HuH-7 (cell line): Measurements from ENCODE around the gene PIGT.

Source experiments
- DNase-seq: peaks from one replicate; pipeline ENCODE4 v3.0.0; 2011; ENCODE audit warnings: low spot score

The PIGT gene

GRCh38 chr20:45415822-45416637 lies at the start of gene PIGT:
Gene PIGT (plus strand): TSS chr20:45416141. CDS start chr20:45416157, 16 bp downstream.
- DNase-seq = peak; percentile 93

GRCh38 chr20:45366192-45366591 lies 49.7 kb upstream of the PIGT start:
- no peak for DNase-seq

GRCh38 chr20:45366631-45367030 lies 49.3 kb upstream of the PIGT start:
- DNase-seq = no peak

- DNase-seq = no peak
Observed at GRCh38 chr20:45367126-45367525, 48.8 kb upstream of the PIGT start.

GRCh38 chr20:45368221-45368980 lies 47.5 kb upstream of the PIGT start:
- no peak for DNase-seq

GRCh38 chr20:45370571-45371160 lies 45.3 kb upstream of the PIGT start:
- DNase-seq = no peak

- no peak for DNase-seq
Observed at GRCh38 chr20:45372241-45372640, 43.7 kb upstream of the PIGT start.

GRCh38 chr20:45372646-45373352 lies 43.1 kb upstream of the PIGT start:
- DNase-seq = no peak

GRCh38 chr20:45373353-45374100 lies 42.4 kb upstream of the PIGT start:
- DNase-seq = peak; percentile 88

- no peak for DNase-seq
Observed at GRCh38 chr20:45374101-45374467, 41.9 kb upstream of the PIGT start.

GRCh38 chr20:45374966-45375365 lies 41.0 kb upstream of the PIGT start:
- DNase-seq = no peak

GRCh38 chr20:45377269-45377668 lies 38.7 kb upstream of the PIGT start:
- no peak for DNase-seq

- no peak for DNase-seq
Observed at GRCh38 chr20:45378191-45378590, 37.8 kb upstream of the PIGT start, which contains the start of gene TP53TG5. Gene TP53TG5 (minus strand): TSS chr20:45378325. CDS start chr20:45378236, 89 bp downstream.

- DNase-seq = no peak
Observed at GRCh38 chr20:45387274-45387673, 28.7 kb upstream of the PIGT start.

GRCh38 chr20:45390931-45391330 lies 25.0 kb upstream of the PIGT start:
- DNase-seq = no peak

- DNase-seq = no peak
Observed at GRCh38 chr20:45391559-45391958, 24.4 kb upstream of the PIGT start.

- no peak for DNase-seq
Observed at GRCh38 chr20:45392733-45393132, 23.2 kb upstream of the PIGT start.

- no peak for DNase-seq
Observed at GRCh38 chr20:45394221-45395113, 21.5 kb upstream of the PIGT start.

- no peak for DNase-seq
Observed at GRCh38 chr20:45395114-45395415, 20.9 kb upstream of the PIGT start.

GRCh38 chr20:45399018-45399417 lies 16.9 kb upstream of the PIGT start:
- no peak for DNase-seq
